ENCODE results near the gene ZNF557. TPM values are rescaled to one million over a fixed set of nuclear protein-coding genes. Genes with fewer than 3 reads are reported as not detected.

Gene ZNF557
- total RNA-seq, 1 experiment from 2014 or later = 14.1 TPM

GRCh38 chr19:7072541-7072940, 3.0 kb downstream of the ZNF557 start:
- Histone ChIP-seq H3K36me3 (ENCODE audit: insufficient read depth, low read length, poor library complexity, severe bottlenecking) (peaks cover 58% of the 10 kb centered on the region), H3K4me1 (ENCODE audit: insufficient read depth, low read length, poor library complexity, severe bottlenecking) (no peaks in the 10 kb centered on the region), H3K27me3 (replicated peaks; ENCODE audit: insufficient read depth, low read depth, low read length, poor library complexity) (no peaks in the 10 kb centered on the region), H3K27ac (ENCODE audit: low read depth, low read length, poor library complexity, severe bottlenecking) (no peak overlapping the region), H3K9me3 (ENCODE audit: low read depth, low read length, poor library complexity, severe bottlenecking) (peaks cover 9% of the 10 kb centered on the region), H3K4me3 (ENCODE audit: low read depth, low read length, poor library complexity, severe bottlenecking) (no peak overlapping the region)
- CTCF ChIA-PET = no interaction called here
- no peak for TF ChIP-seq EZH2 (IDR thresholded peaks at IDR 0.05; ENCODE audit: borderline replicate concordance, low read depth, low read length, poor library complexity, severe bottlenecking)
- TF ChIP-seq, protein P1, sequence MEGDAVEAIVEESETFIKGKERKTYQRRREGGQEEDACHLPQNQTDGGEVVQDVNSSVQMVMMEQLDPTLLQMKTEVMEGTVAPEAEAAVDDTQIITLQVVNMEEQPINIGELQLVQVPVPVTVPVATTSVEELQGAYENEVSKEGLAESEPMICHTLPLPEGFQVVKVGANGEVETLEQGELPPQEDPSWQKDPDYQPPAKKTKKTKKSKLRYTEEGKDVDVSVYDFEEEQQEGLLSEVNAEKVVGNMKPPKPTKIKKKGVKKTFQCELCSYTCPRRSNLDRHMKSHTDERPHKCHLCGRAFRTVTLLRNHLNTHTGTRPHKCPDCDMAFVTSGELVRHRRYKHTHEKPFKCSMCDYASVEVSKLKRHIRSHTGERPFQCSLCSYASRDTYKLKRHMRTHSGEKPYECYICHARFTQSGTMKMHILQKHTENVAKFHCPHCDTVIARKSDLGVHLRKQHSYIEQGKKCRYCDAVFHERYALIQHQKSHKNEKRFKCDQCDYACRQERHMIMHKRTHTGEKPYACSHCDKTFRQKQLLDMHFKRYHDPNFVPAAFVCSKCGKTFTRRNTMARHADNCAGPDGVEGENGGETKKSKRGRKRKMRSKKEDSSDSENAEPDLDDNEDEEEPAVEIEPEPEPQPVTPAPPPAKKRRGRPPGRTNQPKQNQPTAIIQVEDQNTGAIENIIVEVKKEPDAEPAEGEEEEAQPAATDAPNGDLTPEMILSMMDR (conservative IDR thresholded peaks at IDR 0.05; ENCODE audit: low read depth, low read length) = no peak
- no peak for DNase-seq (ENCODE audit: low spot score)
- intact Hi-C loops (cut with micrococcal nuclease; ENCODE audit: unreplicated experiment) = no loop called here
- no TSS peak for BruUV-seq (replicated peaks)
- POLR2A ChIA-PET (ENCODE audit: low non-redundant PET) = no interaction called here

DNA sequence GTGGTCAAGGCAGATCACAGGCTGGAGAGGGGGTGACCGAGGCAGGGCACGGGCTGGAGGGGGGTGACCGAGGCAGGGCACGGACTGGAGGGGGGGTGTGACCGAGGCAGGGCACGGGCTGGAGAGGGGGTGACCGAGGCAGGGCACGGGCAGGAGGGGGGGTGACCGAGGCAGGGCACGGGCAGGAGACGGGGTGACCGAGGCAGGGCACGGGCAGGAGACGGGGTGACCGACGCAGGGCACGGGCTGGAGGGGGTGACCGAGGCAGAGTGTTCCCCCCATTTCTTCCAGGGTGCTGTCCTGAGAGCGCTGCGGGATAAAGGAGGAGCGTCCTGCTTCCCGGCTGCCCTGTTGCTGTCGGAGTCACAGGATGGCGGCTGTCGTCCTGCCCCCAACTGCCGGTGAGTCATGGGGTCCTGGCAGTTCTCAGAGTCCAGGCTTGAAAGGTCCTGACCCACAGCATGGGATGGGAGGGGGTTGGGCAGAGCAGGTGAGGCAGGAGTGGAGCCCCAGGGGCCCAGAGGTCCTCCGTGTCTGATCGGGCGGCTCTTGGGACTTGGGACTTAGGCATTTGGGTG, 5.3 kb downstream of the ZNF557 start:
- peaks cover 80% of the 10 kb centered on the region for H3K36me3 ChIP-seq (ENCODE audit: insufficient read depth, low read length, poor library complexity, severe bottlenecking)
- no peak for TF ChIP-seq EZH2 (IDR thresholded peaks at IDR 0.05; ENCODE audit: borderline replicate concordance, low read depth, low read length, poor library complexity, severe bottlenecking)
- TF ChIP-seq, protein P1 (conservative IDR thresholded peaks at IDR 0.05; ENCODE audit: low read depth, low read length) = no peak
- intact Hi-C loops (cut with micrococcal nuclease; ENCODE audit: unreplicated experiment) = no loop called here

GRCh38 chr19:7076151-7076550, 6.6 kb downstream of the ZNF557 start:
- no peak overlapping the region for H3K27ac ChIP-seq (ENCODE audit: low read depth, low read length, poor library complexity, severe bottlenecking)
- H3K4me3 ChIP-seq (ENCODE audit: low read depth, low read length, poor library complexity, severe bottlenecking) = no peak overlapping the region
- no TSS peak for BruUV-seq (replicated peaks)
- ChIA-PET CTCF (no interaction called here), POLR2A (ENCODE audit: low non-redundant PET) (interaction anchor here (0.6 kb wide), 2 partner anchors 11 to 249 kb away, joined by 3 read pairs; no protein-coding TSS in a partner anchor)
- no peak for DNase-seq (ENCODE audit: low spot score)
- H3K36me3 ChIP-seq (ENCODE audit: insufficient read depth, low read length, poor library complexity, severe bottlenecking) = peaks cover 89% of the 10 kb centered on the region
- TF ChIP-seq, protein P1 (conservative IDR thresholded peaks at IDR 0.05; ENCODE audit: low read depth, low read length) = no peak
- no peak for TF ChIP-seq EZH2 (IDR thresholded peaks at IDR 0.05; ENCODE audit: borderline replicate concordance, low read depth, low read length, poor library complexity, severe bottlenecking)
- H3K27me3 ChIP-seq (replicated peaks; ENCODE audit: insufficient read depth, low read depth, low read length, poor library complexity) = no peaks in the 10 kb centered on the region
- no peaks in the 10 kb centered on the region for H3K4me1 ChIP-seq (ENCODE audit: insufficient read depth, low read length, poor library complexity, severe bottlenecking)
- intact Hi-C loops (cut with micrococcal nuclease; ENCODE audit: unreplicated experiment) = no loop called here
- peaks cover 42% of the 10 kb centered on the region for H3K9me3 ChIP-seq (ENCODE audit: low read depth, low read length, poor library complexity, severe bottlenecking)

More for the DNA sequence above, 5.3 kb downstream of the ZNF557 start:
- no TSS peak for BruUV-seq (replicated peaks)
- no peak for DNase-seq (ENCODE audit: low spot score)
- ChIA-PET CTCF (no interaction called here), POLR2A (ENCODE audit: low non-redundant PET) (no interaction called here)
- no peaks in the 10 kb centered on the region for H3K27me3 ChIP-seq (replicated peaks; ENCODE audit: insufficient read depth, low read depth, low read length, poor library complexity)
- H3K4me1 ChIP-seq (ENCODE audit: insufficient read depth, low read length, poor library complexity, severe bottlenecking) = no peaks in the 10 kb centered on the region
- no peak overlapping the region for H3K27ac ChIP-seq (ENCODE audit: low read depth, low read length, poor library complexity, severe bottlenecking)
- H3K9me3 ChIP-seq (ENCODE audit: low read depth, low read length, poor library complexity, severe bottlenecking) = peaks cover 29% of the 10 kb centered on the region
- no peak overlapping the region for H3K4me3 ChIP-seq (ENCODE audit: low read depth, low read length, poor library complexity, severe bottlenecking)
